Measurements from ENCODE around the gene CYP39A1.

DNA sequence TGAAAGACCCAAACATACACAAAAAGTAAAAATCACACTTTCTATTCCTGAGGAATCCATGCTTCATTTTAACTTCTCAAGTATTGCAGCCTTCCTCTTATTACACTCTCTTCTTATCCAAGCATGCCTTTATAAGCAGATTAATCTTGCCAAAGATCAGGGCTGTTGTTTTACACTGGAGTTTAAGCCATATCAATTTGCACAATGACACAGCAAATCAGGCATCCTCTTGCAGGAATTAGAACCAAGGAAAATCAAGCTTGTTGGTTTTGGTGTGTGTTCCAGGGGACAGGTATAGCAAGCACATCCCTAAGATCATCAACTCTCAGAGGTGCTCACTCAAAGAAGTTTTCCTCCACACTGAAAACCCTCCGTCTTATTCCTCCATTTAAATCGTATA is 69.5 kb downstream of the CYP39A1 start:
- TF ChIP-seq, protein P1, sequence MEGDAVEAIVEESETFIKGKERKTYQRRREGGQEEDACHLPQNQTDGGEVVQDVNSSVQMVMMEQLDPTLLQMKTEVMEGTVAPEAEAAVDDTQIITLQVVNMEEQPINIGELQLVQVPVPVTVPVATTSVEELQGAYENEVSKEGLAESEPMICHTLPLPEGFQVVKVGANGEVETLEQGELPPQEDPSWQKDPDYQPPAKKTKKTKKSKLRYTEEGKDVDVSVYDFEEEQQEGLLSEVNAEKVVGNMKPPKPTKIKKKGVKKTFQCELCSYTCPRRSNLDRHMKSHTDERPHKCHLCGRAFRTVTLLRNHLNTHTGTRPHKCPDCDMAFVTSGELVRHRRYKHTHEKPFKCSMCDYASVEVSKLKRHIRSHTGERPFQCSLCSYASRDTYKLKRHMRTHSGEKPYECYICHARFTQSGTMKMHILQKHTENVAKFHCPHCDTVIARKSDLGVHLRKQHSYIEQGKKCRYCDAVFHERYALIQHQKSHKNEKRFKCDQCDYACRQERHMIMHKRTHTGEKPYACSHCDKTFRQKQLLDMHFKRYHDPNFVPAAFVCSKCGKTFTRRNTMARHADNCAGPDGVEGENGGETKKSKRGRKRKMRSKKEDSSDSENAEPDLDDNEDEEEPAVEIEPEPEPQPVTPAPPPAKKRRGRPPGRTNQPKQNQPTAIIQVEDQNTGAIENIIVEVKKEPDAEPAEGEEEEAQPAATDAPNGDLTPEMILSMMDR (conservative IDR thresholded peaks at IDR 0.05; ENCODE audit: low read length), result no peak
- TF ChIP-seq EZH2phosphoT487 (IDR thresholded peaks at IDR 0.05; ENCODE audit: borderline replicate concordance), result no peak
